ENCODE measurements around the gene TRAPPC8. TPM values are rescaled to one million over a fixed set of nuclear protein-coding genes. Genes with fewer than 3 reads are reported as not detected.
A peak's percentile ranks its signal among the peaks of the same experiment; 100 is the strongest.

Gene TRAPPC8
- total and polyA plus RNA-seq, 2 of the 13 experiments (the other 11 are each of a cell fraction or from before 2014, with no cell fraction given), result 34.6 to 50.8 TPM

DNA sequence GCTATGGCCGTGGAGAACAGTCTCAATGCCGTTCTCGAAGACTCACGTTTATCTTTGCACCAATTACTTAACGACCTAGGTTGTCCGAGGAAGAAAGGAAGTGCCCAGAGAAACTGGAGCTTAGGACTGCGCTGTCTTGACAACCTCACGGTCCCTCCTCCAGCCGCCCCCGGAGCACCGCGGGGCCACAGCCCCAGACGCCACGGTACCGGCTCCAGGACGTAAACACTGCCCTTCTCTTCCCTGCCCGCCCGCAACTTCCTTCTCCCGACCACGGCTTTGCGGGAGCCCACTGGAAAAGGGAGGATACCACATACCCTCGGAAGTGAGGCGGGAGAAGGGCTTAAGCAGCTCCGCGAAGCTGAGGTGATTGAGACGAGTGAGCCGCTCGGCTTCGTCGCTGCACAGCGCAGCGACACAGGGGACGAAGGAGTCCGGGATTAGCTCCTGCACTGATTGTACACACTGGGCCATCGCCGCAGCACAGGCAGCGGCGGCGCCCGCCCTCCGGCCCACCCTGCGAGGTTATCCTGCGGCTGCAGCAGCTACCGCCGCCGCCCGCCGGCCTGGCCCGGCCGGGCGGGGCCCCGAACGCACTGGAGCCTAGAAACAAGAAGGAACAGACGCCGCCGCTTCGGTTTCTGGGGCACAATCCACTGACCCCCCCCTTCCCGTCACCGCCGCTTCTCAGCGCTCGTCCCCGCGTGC, 483 bp downstream of the TRAPPC8 start:
- ChIA-PET CTCF (ENCODE audit: low intra/inter-chr PET ratio, low total read pairs) (no interaction called here), POLR2A (interaction anchor here (0.5 to 4.3 kb wide), 17 partner anchors 11 to 861 kb away, joined by 3 to 63 read pairs (median 4); partner anchors contain the start of genes RNF125, RNF138 and TTR)
- no peak for FAIRE-seq
- in situ Hi-C loops (cut with HindIII; ENCODE audit: extremely low pct_ligation_motif_present, low pct_unique_long_range_greater_than_20kb) (no loop called here), intact Hi-C loops (cut with micrococcal nuclease; ENCODE audit: unreplicated experiment) (loop anchor here (2.0 to 10.0 kb wide), 2 partner anchors 34 to 108 kb away; no protein-coding TSS in a partner anchor)
- Histone ChIP-seq H3K4me2 (ENCODE audit: low read depth, low read length) (peak overlapping the region; percentile 74), H3K27ac (ENCODE audit: extremely low read length, insufficient read depth, low read length) (peak overlapping the region; percentile 97), H3K27me3 (ENCODE audit: control insufficient read depth in 1 of 2, insufficient read depth in 2 of 2, low read length in 2 of 2) (no peaks in the 10 kb centered on the region; a peak in 1 of 5 replicates), H3K36me3 (replicated peaks in 1 of 2; ENCODE audit: control insufficient read depth in 1 of 2, insufficient read depth in 2 of 2, low read length in 2 of 2) (peaks cover 0 to 1% of the 10 kb centered on the region in 2 experiments; a peak in 1 of 5 replicates), H4K20me1 (ENCODE audit: insufficient read depth, low read length) (no peaks in the 10 kb centered on the region; the same call in 1 of the 2 replicates), H3K9me3 (ENCODE audit: low read length) (no peaks in the 10 kb centered on the region), H3K9ac (ENCODE audit: insufficient read depth, low read depth, low read length) (peak overlapping the region; percentile 97), H3K4me1 (ENCODE audit: insufficient read depth, low read length) (peaks cover 48% of the 10 kb centered on the region), H3K79me2 (ENCODE audit: insufficient read depth, low read length) (peaks cover 50% of the 10 kb centered on the region), H2AFZ (ENCODE audit: low read length) (no peak overlapping the region), H3K4me3 (replicated peaks in 1 of 3; ENCODE audit: insufficient read depth in 1 of 3, low read depth in 2 of 3, low read length in 3 of 3) (peak overlapping the region; percentile 88 to 99 (median 90))
- peak; percentile 55 for ATAC-seq
- 1% methylated on average over 16 of the region's 64 CpGs for WGBS (ENCODE audit: low lambda C conversion rate)
- BruUV-seq (replicated peaks), result TSS peak; percentile 68
- no peak for DNase-seq (ENCODE audit: low spot score)
- TF ChIP-seq SP2 (CRISPR knock-in tag; IDR thresholded peaks at IDR 0.05), result 0 out of 2 replicates have a peak, but pooled peaks have one; percentile 10
- TF ChIP-seq ZBTB26 (CRISPR knock-in tag; IDR thresholded peaks at IDR 0.05; ENCODE audit: borderline replicate concordance), result 0 out of 2 replicates have a peak, but pooled peaks have one; percentile 21
- no peak for TF ChIP-seq MED8 (CRISPR knock-in tag; IDR thresholded peaks at IDR 0.05; ENCODE audit: insufficient replicate concordance)
- TF ChIP-seq, protein P1, sequence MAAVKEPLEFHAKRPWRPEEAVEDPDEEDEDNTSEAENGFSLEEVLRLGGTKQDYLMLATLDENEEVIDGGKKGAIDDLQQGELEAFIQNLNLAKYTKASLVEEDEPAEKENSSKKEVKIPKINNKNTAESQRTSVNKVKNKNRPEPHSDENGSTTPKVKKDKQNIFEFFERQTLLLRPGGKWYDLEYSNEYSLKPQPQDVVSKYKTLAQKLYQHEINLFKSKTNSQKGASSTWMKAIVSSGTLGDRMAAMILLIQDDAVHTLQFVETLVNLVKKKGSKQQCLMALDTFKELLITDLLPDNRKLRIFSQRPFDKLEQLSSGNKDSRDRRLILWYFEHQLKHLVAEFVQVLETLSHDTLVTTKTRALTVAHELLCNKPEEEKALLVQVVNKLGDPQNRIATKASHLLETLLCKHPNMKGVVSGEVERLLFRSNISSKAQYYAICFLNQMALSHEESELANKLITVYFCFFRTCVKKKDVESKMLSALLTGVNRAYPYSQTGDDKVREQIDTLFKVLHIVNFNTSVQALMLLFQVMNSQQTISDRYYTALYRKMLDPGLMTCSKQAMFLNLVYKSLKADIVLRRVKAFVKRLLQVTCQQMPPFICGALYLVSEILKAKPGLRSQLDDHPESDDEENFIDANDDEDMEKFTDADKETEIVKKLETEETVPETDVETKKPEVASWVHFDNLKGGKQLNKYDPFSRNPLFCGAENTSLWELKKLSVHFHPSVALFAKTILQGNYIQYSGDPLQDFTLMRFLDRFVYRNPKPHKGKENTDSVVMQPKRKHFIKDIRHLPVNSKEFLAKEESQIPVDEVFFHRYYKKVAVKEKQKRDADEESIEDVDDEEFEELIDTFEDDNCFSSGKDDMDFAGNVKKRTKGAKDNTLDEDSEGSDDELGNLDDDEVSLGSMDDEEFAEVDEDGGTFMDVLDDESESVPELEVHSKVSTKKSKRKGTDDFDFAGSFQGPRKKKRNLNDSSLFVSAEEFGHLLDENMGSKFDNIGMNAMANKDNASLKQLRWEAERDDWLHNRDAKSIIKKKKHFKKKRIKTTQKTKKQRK (IDR thresholded peaks at IDR 0.05; ENCODE audit: low read length), result no peak
- TF ChIP-seq IKZF1 (IDR thresholded peaks at IDR 0.05), result no peak
- 0 out of 2 replicates have a peak, but pooled peaks have one; percentile 2 for TF ChIP-seq AHDC1 (CRISPR knock-in tag; IDR thresholded peaks at IDR 0.05; ENCODE audit: borderline replicate concordance)
- TF ChIP-seq ZNF543 (CRISPR knock-in tag; IDR thresholded peaks at IDR 0.05), result no peak; the same call in 1 of the 2 replicates
- peak; percentile 51; the same call in 1 of the 2 replicates for TF ChIP-seq POGK (CRISPR knock-in tag; conservative IDR thresholded peaks at IDR 0.05)
- TF ChIP-seq PHF8 (CRISPR knock-in tag; IDR thresholded peaks at IDR 0.05), result 0 out of 2 replicates have a peak, but pooled peaks have one; percentile 4
- no peak for TF ChIP-seq ZNF563 (CRISPR knock-in tag; IDR thresholded peaks at IDR 0.05)
